ENCODE measurements around the gene C1QL1.
"Not testable (repeated sequence)": the region's sequence is repeated elsewhere in the genome, so short reads cannot be mapped to it uniquely, and the experiment has no call there.

C1QL1 gene

DNA sequence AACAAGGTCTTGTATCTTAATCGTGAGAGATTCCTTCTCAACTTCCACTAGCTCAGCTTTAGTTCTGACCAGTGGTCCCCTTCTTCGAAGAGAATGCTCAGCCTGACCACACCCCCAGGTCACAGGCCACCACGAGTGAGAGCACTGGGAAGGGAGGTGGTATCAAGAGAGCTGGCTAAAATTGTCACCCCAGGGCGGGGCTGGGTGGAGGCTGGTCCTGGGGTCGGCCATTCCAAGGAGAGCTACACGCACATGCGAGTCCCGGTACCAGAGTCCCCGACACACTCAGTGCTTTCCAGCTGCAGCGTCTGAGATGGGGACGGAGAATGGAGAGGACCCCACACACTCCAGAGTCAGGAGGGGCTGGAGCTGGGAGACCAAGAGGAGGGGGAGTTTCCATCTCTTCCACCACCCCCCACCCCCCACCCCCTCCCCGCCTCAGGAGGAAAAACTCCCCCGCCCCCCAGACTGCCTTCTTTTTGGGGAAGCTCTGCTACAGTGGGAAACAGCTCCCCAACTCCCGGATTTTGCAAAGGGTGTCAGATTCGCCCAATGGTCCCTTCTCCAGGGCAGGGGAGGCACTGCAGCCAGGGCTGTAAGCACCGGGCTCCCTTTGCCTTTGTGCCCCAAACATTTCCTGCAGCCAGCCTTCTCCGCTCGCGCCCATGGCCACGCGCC lies 1.6 kb downstream of the C1QL1 start:
- in situ Hi-C loops (cut with MboI; ENCODE audit: low sequenced_read_pairs): no loop called here

DNA sequence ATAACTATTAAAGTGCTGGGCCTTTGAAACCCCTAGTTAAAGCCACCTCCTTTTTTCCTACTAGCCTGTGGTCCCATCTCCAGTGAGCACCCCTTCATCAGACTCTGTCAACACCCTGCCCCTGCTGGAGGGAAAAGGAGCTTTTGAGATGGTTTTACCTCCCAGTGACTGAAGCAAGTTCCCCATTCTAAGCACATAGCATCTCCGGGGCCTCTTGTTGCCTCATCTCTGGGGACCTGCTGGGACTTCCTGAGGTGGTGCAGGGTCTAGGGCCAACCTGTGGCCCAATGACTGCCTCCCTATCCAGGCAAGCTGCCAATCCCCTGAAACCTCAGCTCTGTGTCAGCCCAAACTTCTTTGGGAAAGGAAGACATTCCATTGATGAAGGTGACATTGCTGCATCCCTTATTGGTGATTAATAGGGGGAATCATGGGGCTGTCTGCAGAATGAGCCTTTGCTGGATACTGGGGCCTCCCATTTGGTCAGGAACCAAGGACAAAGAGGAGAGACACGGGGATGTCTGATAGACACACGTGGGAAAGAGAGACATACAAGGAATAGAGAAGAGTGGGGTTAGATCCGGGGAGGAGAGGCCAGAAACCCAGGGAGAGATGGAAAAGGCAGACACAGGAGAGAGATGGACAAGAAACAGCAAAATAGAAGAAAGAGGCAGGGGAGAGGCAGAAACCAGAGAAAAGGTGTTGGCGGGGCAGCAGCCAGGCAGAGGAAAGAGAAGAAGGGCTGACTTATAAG lies 2.4 kb downstream of the C1QL1 start:
- in situ Hi-C loops (cut with MboI; ENCODE audit: low sequenced_read_pairs): no loop called here

DNA sequence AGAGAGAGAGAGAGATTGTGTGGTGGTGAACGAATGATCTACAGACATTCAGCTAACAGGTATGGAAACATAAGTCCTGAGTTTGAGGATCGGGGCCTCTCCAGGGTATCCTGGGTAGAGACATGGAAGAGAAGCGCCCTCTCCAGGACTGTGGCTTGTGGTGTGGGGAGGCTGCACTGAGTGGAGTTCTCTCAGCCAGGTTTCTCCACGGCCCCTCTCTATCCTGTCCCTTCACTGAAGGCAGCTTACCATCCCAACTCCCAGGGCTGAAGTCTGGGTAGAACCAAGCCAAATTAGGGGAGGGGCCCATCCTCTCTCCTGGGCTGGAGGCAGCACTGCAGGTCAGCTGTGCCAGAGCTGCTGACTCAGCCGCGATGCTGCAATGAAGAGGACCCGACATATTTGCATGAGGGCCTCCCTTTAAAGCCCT lies 6.2 kb downstream of the C1QL1 start:
- in situ Hi-C loops (cut with MboI; ENCODE audit: low sequenced_read_pairs): no loop called here

DNA sequence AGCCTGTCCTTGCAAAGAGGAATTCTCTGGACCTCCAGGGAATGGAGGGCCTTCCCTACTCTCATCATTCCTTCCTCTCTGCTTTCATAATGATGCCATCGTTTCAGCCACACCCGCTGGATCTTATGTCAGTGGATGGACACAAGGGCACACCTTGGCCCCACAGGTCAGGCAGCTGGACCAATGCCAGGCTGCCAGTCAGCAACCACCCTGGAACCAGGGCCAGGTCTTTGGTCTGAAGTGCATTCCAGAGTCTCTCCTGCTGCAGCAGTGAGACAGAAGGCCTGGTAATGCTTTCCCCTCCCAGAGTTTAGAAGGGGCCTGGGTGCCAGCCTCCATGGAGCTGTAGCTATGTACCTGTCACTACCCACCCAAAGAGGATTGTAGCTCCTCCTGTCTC lies 7.4 kb downstream of the C1QL1 start:
- in situ Hi-C loops (cut with MboI; ENCODE audit: low sequenced_read_pairs): no loop called here

DNA sequence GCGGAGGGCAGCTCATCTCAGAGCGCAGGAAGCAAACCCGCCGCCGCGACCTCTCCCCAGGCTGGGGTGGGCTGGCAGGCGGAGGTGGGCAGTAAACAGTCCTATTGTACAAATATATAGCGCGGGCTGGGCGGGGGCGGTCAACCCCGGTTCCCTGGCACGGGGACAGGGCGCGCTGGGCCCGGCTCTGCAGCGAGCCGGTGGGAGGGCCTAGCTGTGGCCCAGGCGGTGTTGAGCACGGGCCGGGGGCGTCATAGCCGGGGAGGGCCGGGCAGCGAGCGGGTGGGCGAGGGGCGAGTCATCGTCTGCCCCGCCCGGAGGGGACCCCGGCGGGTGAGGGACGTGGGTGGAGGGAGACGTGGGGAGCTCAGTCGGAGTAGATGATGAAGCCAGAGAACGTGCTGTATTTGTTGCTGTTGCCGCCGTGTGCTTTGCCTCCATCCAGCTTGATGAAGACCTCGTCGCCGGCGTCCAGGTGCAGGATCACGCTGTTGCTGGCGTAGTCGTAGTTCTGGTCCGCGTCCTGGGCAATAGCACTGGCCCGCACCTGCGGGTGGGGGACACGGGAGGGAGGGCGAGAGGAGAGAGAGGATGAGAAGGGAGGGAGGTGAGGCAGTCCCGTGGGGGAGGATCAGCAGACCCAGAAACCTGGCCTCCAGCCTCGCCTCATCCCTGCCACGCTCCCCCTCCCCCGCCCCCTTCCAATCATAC lies 8.1 kb downstream of the C1QL1 start:
- in situ Hi-C loops (cut with MboI; ENCODE audit: low sequenced_read_pairs): no loop called here

DNA sequence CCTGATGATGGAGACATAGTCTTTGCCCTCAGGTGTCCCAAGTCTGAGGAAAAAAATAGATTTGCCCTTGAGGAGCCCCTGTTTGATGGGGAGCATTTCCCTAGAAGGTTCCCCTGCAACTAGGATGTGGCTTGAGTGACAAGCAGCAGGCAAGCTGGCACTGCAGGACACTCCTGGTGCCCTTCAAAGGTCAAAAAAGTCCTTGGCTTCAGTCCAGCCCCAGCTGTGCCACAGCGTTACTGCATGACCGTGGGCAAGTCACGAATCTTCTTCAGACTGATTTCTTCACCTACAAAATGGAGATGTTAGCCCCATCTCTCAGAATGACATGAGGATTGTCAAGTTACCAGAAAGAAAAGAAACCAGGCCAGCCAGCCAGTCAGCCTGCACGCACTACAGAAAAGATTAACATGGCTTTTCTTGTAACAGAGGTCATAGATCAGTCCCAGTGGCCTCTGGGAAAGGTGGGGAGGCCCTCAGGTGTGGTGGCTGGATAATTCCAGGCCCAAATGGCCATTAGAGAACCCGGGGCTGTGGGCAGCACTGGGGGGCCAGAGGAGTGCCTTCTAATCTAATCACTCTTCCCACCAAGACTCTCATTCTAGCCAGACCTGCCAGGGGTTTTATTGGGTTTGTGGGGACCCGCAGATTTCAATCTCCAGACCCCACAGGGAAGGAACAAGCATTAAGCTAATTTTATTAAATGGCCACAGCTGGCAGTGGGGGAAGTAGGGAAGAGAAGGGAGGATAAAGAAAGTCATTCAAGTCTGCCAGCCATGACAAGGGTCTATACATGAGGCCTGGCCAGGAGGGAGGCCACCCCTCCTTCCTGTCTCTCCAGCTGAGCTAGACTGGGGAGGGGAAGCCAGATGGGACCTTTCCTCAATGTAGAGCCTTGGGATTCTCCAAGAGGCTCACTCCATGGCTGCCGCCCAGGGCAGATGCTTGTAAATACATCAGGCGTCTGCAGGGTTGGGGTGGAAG lies 10.8 kb downstream of the C1QL1 start:
- in situ Hi-C loops (cut with MboI; ENCODE audit: low sequenced_read_pairs): no loop called here

DNA sequence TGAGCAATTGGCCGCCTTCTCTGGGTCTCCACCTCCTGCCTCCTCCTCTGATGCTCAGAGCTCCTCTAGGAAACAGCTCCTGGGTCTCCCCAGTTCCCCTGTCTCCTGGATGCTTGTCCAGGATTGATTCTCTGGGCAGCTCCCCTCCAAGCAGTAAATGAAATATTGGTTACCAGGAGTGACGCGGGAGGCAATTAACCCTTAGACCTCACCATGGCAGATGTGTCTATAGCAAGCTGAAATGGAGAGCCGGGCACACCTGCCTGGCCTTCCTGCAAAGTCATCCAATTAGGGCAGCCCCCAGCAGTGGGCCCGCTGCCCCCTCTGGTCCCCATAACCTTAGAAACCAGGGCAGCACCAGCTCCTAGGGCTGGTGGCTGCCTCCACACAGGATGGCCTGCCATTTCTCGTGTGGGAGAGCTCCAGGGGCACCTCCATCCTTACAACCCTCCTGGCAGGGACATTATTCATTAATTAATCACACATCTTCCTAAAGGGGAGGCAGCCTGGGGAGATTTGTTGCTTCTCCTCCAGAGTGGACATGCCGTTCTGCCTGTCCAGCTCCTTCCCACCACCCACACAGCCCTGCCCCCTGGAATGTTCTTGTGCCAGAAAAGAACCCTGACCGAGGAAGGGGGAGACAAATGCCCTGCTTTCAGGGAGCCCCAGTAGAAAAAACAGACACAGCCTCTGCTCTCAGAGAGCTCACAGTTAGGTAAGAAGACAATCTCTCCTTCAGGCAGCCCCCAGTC lies 12.3 kb downstream of the C1QL1 start:
- in situ Hi-C loops (cut with MboI; ENCODE audit: low sequenced_read_pairs): no loop called here

DNA sequence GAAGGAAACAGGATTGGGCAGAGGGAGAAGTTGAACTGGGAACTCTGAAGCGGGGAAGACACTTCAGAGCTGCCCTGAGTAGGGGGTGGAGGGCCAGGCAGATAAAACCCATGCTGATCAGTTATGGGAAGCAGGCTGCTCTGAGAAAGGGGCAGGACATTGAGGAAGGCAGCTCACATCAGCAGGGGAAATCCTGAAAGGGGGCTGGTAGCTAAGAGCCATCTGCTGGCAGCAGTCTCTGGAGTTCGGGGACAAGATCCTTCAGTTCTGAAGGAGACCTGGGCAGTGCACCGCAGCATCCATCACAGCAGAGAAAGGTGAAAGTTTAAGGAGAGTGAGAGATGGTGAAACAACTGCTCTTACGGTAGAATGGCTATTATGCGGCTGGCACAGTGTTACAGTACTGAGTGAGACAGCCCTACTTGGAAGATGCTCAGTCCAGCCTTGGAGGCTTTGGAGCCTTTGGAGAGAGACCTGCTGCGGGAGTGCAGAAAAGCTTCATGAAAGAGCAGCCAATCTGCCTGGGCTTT lies 15.1 kb downstream of the C1QL1 start:
- in situ Hi-C loops (cut with MboI; ENCODE audit: low sequenced_read_pairs): no loop called here

DNA sequence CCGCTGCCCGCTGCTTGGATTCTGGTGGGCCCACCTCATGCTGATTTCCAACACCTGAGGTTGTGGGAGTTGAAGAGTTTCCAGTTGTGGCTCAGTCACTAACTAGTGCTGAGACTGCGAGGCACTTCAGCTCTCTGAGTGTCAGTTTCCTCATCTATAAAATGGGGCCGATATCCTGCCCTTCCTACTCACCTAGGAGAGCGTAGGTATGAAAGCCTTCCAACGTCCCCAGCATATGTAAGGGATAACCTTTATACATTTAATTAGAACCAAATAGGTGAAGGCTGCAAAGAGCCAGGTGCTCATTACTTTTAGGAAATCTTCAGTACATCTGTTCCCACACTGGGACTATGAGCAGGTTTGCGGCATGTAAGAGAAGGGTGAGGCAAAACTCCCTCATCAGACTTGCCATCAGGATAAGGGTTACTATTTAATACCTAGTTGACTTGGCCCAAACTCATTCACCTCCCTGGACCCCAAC lies 19.7 kb downstream of the C1QL1 start:
- in situ Hi-C loops (cut with MboI; ENCODE audit: low sequenced_read_pairs): no loop called here

DNA sequence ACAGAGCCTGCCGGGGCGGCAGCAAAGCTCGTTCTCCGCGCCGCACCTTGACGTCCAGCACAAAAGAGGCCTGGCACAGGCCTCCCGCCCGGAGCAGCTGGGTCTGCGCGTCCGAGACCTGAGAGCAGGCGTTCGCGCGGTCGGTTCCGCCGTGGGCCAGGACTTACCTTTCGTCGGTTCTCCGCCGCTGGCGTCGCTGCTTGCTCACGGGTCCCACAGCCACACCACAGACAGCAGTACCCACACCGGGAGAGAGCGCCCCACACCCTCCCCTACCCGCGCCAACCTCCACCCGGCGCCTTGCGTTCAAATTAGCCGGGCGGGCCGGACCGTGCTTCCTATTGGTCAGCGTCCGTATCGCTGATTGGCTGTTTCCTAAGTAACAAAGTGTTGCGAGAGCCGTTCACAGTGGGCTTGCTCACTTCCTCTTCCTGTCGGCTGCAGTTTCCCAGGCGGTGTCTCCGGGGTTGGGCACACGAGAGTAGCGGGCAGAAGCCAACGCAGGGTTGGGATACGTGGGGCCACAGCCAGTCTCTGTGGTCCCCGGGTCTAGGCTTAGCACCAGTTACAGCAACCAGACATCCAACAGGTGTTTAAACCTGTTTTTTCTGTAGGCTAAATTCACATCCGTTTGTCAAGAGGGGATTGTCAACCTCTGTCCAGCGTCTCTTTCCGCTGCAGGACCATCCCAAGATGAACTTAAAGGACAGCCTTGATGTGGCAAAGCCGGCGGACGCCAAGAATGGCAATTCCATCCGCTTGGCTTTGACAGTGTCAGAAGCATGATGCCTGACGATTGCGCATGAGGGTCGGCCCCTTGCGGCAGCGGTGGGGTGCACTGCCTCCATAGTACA lies 20.4 kb downstream of the C1QL1 start, which contains the start of gene KIF18B:
Gene KIF18B, minus strand, starts transcription at position 313 of the 854 bp plus-strand sequence. CDS start 11,429 bp downstream, outside the sequence.
- in situ Hi-C loops (cut with MboI; ENCODE audit: low sequenced_read_pairs): no loop called here

DNA sequence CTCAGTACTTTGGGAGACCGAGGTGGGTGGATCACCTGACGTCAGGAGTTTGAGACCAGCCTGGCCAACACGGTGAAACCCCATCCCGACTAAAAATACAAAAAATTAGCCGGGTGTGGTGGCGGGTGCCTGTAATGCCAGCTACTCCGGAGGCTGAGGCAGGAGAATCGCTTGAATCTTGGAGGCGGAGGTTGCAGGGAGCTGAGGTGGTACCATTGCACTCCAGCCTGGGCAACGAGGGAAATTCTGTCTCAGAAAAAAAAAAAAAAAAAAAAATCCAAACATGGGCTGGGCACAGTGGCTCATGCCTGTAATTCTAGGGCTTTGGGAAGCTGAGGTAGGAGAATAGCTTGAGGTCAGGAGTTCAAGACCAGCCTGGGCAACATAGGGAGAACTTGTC lies 22.5 kb downstream of the C1QL1 start:
- in situ Hi-C loops (cut with MboI; ENCODE audit: low sequenced_read_pairs): not testable (repeated sequence)

DNA sequence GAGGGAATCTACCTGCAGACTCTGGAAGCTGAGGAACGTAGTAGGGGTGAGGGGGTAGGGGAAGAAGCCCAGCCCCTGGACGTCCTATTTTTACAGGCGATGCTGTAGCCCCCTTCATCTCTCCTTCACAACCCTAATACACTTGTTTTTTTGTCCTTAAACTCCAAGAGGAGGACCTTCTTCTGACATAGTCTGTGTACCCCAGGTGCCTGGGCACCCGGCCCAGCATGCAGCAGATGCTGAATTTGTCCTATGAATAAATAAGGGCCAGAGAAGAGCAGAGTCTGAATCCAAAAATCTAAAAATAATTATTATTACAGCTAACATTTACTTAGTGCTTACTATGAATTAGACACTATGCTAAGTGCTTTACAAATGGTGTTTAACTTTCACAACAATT lies 25.6 kb downstream of the C1QL1 start:
- in situ Hi-C loops (cut with MboI; ENCODE audit: low sequenced_read_pairs): no loop called here

DNA sequence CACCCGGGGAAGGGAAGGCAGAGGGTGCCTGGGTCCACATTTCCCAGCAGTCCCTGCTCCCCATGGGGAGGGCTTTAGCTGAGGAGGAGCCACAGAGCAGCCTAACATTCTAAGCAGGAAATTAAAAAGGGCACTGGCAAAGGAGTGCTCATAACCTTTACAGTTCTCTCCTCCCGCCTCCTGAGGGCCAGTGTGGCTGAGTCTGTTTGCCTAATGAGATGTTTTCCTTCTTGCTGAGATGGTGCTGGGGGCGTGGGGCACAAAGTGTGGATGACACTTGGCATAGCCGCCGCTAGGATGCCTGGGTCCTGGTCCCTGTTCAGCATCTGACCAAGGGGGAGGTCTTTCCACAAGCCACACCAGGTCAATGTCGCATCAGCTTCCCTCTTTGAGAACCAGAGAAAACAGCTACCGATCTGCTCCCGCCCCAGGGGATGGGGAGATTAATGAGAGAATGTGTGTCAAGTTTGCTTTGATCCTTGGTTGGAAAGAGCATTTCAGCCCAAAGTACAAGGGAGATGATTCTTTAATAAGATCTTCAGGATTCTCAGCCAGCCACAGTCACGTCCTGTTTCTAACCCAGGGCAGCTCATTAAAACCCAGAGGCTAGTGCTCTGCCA lies 26.3 kb downstream of the C1QL1 start:
- in situ Hi-C loops (cut with MboI; ENCODE audit: low sequenced_read_pairs): no loop called here

DNA sequence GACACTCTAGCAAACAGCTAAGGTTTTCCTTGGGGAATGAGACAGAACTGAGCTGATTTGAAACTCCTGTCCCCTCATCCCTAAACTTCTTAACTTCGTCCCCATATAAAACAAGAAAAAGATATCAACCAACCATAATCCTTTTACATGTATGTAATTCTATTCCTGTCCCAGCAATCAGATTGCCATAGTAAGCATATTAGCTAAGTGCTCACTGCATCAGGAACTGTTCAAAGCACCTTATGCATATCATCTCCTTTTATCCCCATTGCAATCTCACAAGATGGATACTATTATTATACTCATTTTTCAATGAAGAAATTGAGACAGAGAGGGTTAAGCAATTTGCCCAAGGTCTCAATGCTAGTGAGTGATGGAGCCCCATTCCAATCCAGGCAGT lies 27.3 kb downstream of the C1QL1 start:
- in situ Hi-C loops (cut with MboI; ENCODE audit: low sequenced_read_pairs): no loop called here

DNA sequence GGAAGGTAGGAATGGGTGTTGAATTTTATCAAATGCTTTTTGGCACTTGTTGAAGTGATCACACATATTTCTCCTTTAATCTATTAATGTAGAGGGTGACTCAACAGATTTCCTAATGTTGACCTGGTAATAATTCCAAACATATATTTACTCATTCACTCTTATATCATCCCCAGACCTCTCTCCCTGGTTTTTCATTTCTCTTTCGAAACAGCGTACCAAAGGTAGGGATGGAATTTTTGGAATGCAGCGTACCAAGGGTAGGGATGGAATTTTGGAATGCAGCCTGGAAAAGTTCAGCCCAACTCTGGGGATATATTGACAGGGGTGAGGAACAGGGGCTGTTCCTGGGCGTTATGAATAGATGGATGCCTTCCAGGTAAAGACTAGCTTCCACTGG lies 27.8 kb downstream of the C1QL1 start:
- in situ Hi-C loops (cut with MboI; ENCODE audit: low sequenced_read_pairs): no loop called here

DNA sequence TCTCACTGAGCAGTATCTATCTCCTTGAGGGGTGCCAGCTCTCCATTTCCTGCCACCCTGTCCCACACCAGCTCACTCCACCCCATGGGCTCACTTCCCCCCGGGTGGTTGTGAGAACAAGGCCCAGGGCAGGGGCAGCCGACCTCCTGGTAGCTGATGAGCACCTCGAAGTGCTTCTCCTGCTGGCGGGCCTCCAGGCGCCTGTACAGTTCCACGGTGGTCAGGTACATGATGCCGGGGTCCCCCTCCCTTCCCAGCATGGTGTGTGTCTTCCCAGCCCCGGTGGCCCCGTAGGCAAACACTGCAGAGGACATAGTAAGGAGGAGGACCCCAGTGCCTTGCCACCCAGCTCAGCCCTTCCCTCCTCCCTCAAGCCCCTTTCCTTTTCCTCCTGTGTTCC lies 33.0 kb downstream of the C1QL1 start:
- in situ Hi-C loops (cut with MboI; ENCODE audit: low sequenced_read_pairs): no loop called here

DNA sequence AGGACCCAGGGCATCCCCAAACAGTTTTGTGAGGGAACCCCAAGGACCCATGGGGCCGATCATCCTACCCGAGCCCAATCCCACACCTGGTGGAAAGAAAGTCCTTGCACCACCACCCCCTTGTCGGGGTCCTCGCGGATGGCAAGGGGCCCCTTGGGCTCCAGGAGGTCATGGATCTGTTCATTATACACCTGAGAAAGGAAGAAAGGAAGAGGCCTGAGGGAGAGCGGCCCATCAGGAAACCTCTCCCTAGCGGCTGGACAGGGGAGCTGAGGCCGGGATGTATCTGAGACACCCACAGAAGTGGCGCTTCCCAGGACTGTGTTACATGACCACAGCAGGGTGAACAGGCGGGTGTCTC lies 33.4 kb downstream of the C1QL1 start:
- in situ Hi-C loops (cut with MboI; ENCODE audit: low sequenced_read_pairs): no loop called here
